ENCODE data around the gene DDX27. TPM values are rescaled to one million over a fixed set of nuclear protein-coding genes. Genes with fewer than 3 reads are reported as not detected.

The DDX27 gene
- total and polyA plus RNA-seq, 9 of the 15 experiments (the other 6 are each of a cell fraction or from before 2014, with no cell fraction given): 17.9 to 79.3 (median 57.0) TPM

DNA sequence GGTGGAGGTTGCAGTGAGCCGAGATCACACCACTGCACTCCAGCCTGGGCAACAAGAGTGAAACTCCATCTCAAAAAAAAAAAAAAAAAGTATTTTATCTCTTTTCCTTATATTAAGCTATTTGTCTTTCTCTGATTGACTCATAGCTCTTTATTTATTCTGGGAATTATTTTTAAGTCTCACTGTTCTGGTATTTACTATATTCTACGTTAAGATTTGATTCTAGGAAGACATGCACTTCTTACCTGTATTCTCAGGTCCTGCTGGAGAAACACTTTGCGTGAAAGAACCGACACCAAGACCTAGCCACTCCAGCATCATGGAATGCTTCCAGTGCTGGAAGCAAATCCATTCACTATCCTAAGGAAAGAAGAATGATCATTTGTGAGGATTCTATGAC, 41.0 kb downstream of the DDX27 start:
- no peak overlapping the region; the same call in 2 of the 3 replicates for H3K27ac ChIP-seq (ENCODE audit: extremely low read depth, low read depth, low read length)
- no peak overlapping the region for H3K9ac ChIP-seq (ENCODE audit: insufficient read depth in 1 of 2, low read depth in 2 of 2, low read length in 2 of 2)
- ATAC-seq (no peak), FAIRE-seq (no peak), DNase-seq (ENCODE audit: extremely low read depth in 1 of 4, low spot score in 3 of 4) (no peak)
- H3K27me3 ChIP-seq (ENCODE audit: control insufficient read depth in 2 of 2, insufficient read depth in 2 of 2, low read length in 2 of 2): no peaks in the 10 kb centered on the region
- H2AFZ ChIP-seq (ENCODE audit: low read depth, low read length): no peak overlapping the region
- H3K4me1 ChIP-seq (replicated peaks in 1 of 2; ENCODE audit: control insufficient read depth in 2 of 2, insufficient read depth in 2 of 2, low read length in 2 of 2): no peaks in the 10 kb centered on the region
- 89% methylated on average over 3 of the region's 4 CpGs for WGBS (ENCODE audit: insufficient coverage, low coverage, missing lambda C conversion rate)
- ChIA-PET POLR2A (interaction anchor here (2.2 kb wide), 1 partner anchor 14 kb away, joined by 7 read pairs; no protein-coding TSS in a partner anchor), CTCF (ENCODE audit: low intra/inter-chr PET ratio) (no interaction called here)
- no peak overlapping the region for H3K4me3 ChIP-seq
- H3K9me1 ChIP-seq (ENCODE audit: control insufficient read depth, insufficient read depth, low read length): peaks cover 2% of the 10 kb centered on the region
- no peaks in the 10 kb centered on the region for H3K79me2 ChIP-seq (ENCODE audit: control insufficient read depth, insufficient read depth, low read length)
- BruUV-seq (replicated peaks): no TSS peak
- in situ Hi-C loops (cut with MboI): no loop called here
- H4K20me1 ChIP-seq (replicated peaks; ENCODE audit: control insufficient read depth, insufficient read depth, low read length): no peaks in the 10 kb centered on the region
- peaks cover 82% of the 10 kb centered on the region for H3K36me3 ChIP-seq (ENCODE audit: control insufficient read depth, insufficient read depth, low read length)
- TF ChIP-seq HNRNPL (IDR thresholded peaks at IDR 0.05; ENCODE audit: low read depth, low read length): no peak
- TF ChIP-seq TEAD1 (CRISPR knock-in tag; IDR thresholded peaks at IDR 0.05): no peak
- no peak for TF ChIP-seq ETS2 (tag; IDR thresholded peaks at IDR 0.05; ENCODE audit: borderline replicate concordance, poor library complexity, severe bottlenecking)
- no peak for TF ChIP-seq RFX7 (CRISPR knock-in tag; IDR thresholded peaks at IDR 0.05)
- intact Hi-C loops (cut with micrococcal nuclease): no loop called here
- no peaks in the 10 kb centered on the region for H3K9me3 ChIP-seq (replicated peaks; ENCODE audit: control insufficient read depth, insufficient read depth, low read depth, low read length)
- no peak overlapping the region for H3K4me2 ChIP-seq (ENCODE audit: insufficient read depth, low read length)

DNA sequence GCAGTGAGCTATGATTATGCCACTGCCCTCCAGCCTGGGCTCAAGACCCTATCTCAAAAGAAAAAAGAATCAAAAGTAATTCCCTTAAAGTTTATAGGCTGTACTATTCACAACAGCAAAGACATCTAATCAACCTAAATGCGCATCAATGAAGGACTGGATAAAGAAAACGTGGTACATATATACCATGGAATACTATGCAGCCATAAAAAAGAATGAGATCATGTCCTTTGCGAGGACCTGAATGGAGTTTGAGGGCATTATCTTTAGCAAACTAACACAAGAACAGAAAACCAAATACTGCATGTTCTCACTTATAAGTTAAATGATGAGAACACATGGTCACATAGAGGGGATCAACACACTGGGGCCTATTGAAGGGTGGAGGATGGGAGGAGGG, 42.0 kb downstream of the DDX27 start:
- Histone ChIP-seq H3K79me2 (ENCODE audit: control insufficient read depth, insufficient read depth, low read length) (peaks cover 8% of the 10 kb centered on the region; the same call in 2 of the 3 replicates), H2AFZ (ENCODE audit: low read depth, low read length) (no peak overlapping the region), H3K4me2 (ENCODE audit: insufficient read depth, low read length) (no peak overlapping the region), H3K27ac (ENCODE audit: extremely low read depth, low read depth, low read length) (no peak overlapping the region), H3K4me3 (no peak overlapping the region), H3K4me1 (replicated peaks in 1 of 2; ENCODE audit: control insufficient read depth in 2 of 2, insufficient read depth in 2 of 2, low read length in 2 of 2) (no peaks in the 10 kb centered on the region), H3K9ac (ENCODE audit: insufficient read depth in 1 of 2, low read depth in 2 of 2, low read length in 2 of 2) (no peak overlapping the region), H3K27me3 (ENCODE audit: control insufficient read depth in 2 of 2, insufficient read depth in 2 of 2, low read length in 2 of 2) (no peaks in the 10 kb centered on the region), H3K36me3 (ENCODE audit: control insufficient read depth, insufficient read depth, low read length) (peaks cover 80% of the 10 kb centered on the region), H4K20me1 (replicated peaks; ENCODE audit: control insufficient read depth, insufficient read depth, low read length) (no peaks in the 10 kb centered on the region), H3K9me1 (ENCODE audit: control insufficient read depth, insufficient read depth, low read length) (peaks cover 2% of the 10 kb centered on the region), H3K9me3 (replicated peaks; ENCODE audit: control insufficient read depth, insufficient read depth, low read depth, low read length) (no peaks in the 10 kb centered on the region)
- in situ Hi-C loops (cut with MboI): no loop called here
- FAIRE-seq: no peak
- DNase-seq (ENCODE audit: extremely low read depth in 1 of 4, low spot score in 3 of 4): no peak
- BruUV-seq (replicated peaks): no TSS peak
- WGBS (ENCODE audit: insufficient coverage, low coverage, missing lambda C conversion rate): 93% methylated on average over 3 of the region's 3 CpGs
- CTCF ChIA-PET (ENCODE audit: low intra/inter-chr PET ratio): no interaction called here
- POLR2A ChIA-PET: interaction anchor here (2.2 kb wide), 1 partner anchor 15 kb away, joined by 7 read pairs; no protein-coding TSS in a partner anchor
- ATAC-seq: no peak
- intact Hi-C loops (cut with micrococcal nuclease): no loop called here
- TF ChIP-seq NFYB (IDR thresholded peaks at IDR 0.05; ENCODE audit: extremely low read depth, insufficient read length): no peak
- TF ChIP-seq, protein P1, sequence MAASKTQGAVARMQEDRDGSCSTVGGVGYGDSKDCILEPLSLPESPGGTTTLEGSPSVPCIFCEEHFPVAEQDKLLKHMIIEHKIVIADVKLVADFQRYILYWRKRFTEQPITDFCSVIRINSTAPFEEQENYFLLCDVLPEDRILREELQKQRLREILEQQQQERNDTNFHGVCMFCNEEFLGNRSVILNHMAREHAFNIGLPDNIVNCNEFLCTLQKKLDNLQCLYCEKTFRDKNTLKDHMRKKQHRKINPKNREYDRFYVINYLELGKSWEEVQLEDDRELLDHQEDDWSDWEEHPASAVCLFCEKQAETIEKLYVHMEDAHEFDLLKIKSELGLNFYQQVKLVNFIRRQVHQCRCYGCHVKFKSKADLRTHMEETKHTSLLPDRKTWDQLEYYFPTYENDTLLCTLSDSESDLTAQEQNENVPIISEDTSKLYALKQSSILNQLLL (CRISPR knock-in tag; IDR thresholded peaks at IDR 0.05; ENCODE audit: borderline replicate concordance): no peak
- TF ChIP-seq, protein P2, sequence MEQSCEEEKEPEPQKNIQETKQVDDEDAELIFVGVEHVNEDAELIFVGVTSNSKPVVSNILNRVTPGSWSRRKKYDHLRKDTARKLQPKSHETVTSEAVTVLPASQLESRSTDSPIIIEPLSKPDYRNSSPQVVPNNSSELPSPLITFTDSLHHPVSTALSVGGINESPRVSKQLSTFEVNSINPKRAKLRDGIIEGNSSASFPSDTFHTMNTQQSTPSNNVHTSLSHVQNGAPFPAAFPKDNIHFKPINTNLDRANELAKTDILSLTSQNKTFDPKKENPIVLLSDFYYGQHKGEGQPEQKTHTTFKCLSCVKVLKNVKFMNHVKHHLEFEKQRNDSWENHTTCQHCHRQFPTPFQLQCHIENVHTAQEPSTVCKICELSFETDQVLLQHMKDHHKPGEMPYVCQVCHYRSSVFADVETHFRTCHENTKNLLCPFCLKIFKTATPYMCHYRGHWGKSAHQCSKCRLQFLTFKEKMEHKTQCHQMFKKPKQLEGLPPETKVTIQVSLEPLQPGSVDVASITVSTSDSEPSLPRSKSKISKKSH (CRISPR knock-in tag; IDR thresholded peaks at IDR 0.05): no peak
- TF ChIP-seq TAL1 (IDR thresholded peaks at IDR 0.05): no peak
- TF ChIP-seq LCOR (CRISPR knock-in tag; IDR thresholded peaks at IDR 0.05): no peak
- no peak for TF ChIP-seq SUPT5H (IDR thresholded peaks at IDR 0.05)
- no peak for TF ChIP-seq SRSF7 (optimal IDR thresholded peaks at IDR 0.05; ENCODE audit: low read depth, low read length)
- TF ChIP-seq KLF13 (tag; IDR thresholded peaks at IDR 0.05; ENCODE audit: borderline replicate concordance, low read depth): no peak
- peak; percentile 59 for TF ChIP-seq RBM25 (IDR thresholded peaks at IDR 0.05; ENCODE audit: low read depth, low read length, severe bottlenecking)
- TF ChIP-seq ZNF146 (CRISPR knock-in tag; IDR thresholded peaks at IDR 0.05; ENCODE audit: unreplicated experiment): peak; percentile 64
